GM23338 (cell line): ENCODE results near the gene HSF5. TPM values are rescaled to one million over a fixed set of nuclear protein-coding genes. Genes with fewer than 3 reads are reported as not detected.
"Not testable (repeated sequence)": the region's sequence is repeated elsewhere in the genome, so short reads cannot be mapped to it uniquely, and the experiment has no call there.

Source experiments
- ATAC-seq: fragments of 200-7000 bp; cut with Tn5 transposase; 3 replicates; pipeline ENCODE4 v1.9.1; 2020
- DNase-seq: peaks from one replicate; pipeline ENCODE4 v3.0.0-alpha.2; 2015; ENCODE audit warnings: low spot score
- H2AFZ ChIP-seq: fragments of 200-600 bp; sonication (generic); 2 replicates; pipeline ENCODE4 v1.8.0; 2016; ENCODE audit warnings: antibody characterized with exemption, mild to moderate bottlenecking, moderate library complexity
- H3F3A ChIP-seq: fragments of 200-600 bp; sonication (generic); replicated peaks from 2 replicates; pipeline ENCODE4 v1.8.0; 2017; ENCODE audit warnings: antibody characterized with exemption, mixed run types, low read depth
- H3K27ac ChIP-seq: fragments of 200-600 bp; sonication (generic); 2 replicates; pipeline ENCODE4 v1.6.1; 2016; ENCODE audit warnings: low read depth
- H3K27me3 ChIP-seq: fragments of 200-600 bp; sonication (generic); 2 replicates; pipeline ENCODE4 v1.8.0; 2016; ENCODE audit warnings: mild to moderate bottlenecking, mixed run types, moderate library complexity; ENCODE audit not compliant: insufficient read depth
- H3K36me3 ChIP-seq: fragments of 200-600 bp; sonication (generic); 2 replicates; pipeline ENCODE4 v1.8.0; 2016; ENCODE audit warnings: mild to moderate bottlenecking; ENCODE audit not compliant: insufficient read depth
- H3K4me1 ChIP-seq: fragments of 200-600 bp; sonication (generic); 2 replicates; pipeline ENCODE4 v1.8.0; 2016; ENCODE audit warnings: mild to moderate bottlenecking, moderate library complexity; ENCODE audit not compliant: insufficient read depth
- H3K4me2 ChIP-seq: fragments of 200-600 bp; sonication (generic); 2 replicates; pipeline ENCODE4 v1.7.1; 2017; ENCODE audit warnings: mixed run types
- H3K4me3 ChIP-seq: fragments of 200-600 bp; sonication (generic); 2 replicates; pipeline ENCODE4 v1.6.1; 2016; ENCODE audit warnings: mixed run types
- H3K79me2 ChIP-seq: fragments of 200-600 bp; sonication (generic); replicated peaks from 2 replicates; pipeline ENCODE4 v1.8.0; 2017; ENCODE audit warnings: mild to moderate bottlenecking; ENCODE audit not compliant: insufficient read depth
- H3K9me2 ChIP-seq: fragments of 200-600 bp; sonication (generic); 2 replicates; pipeline ENCODE4 v1.8.0; 2017; ENCODE audit not compliant: insufficient read depth
- H4K20me1 ChIP-seq: fragments of 200-600 bp; sonication (generic); replicated peaks from 2 replicates; pipeline ENCODE4 v1.8.0; 2017; ENCODE audit warnings: mild to moderate bottlenecking; ENCODE audit not compliant: insufficient read depth
- H3K27ac Mint-ChIP-seq: 2 replicates; pipeline ENCODE4 v1.8.0; 2020; ENCODE audit warnings: inconsistent platforms, mild to moderate bottlenecking, moderate library complexity, mixed read lengths
- H3K27me3 Mint-ChIP-seq: 3 replicates; pipeline ENCODE4 v1.8.0; 2022; ENCODE audit warnings: low read depth, mild to moderate bottlenecking, moderate library complexity, mixed read lengths, inconsistent platforms; ENCODE audit not compliant: insufficient read depth, poor library complexity
- H3K36me3 Mint-ChIP-seq: 3 replicates; pipeline ENCODE4 v1.8.0; 2021; ENCODE audit warnings: low read depth, mild to moderate bottlenecking, inconsistent platforms, moderate library complexity, mixed read lengths
- H3K4me1 Mint-ChIP-seq: 3 replicates; pipeline ENCODE4 v1.8.0; 2020; ENCODE audit warnings: mild to moderate bottlenecking, inconsistent platforms, mixed read lengths
- H3K4me3 Mint-ChIP-seq: 3 replicates; pipeline ENCODE4 v1.8.0; 2021; ENCODE audit warnings: moderate library complexity, mild to moderate bottlenecking, inconsistent platforms, mixed read lengths
- H3K9me3 Mint-ChIP-seq: 3 replicates; pipeline ENCODE4 v1.8.0; 2020; ENCODE audit warnings: moderate library complexity, mild to moderate bottlenecking, inconsistent platforms, mixed read lengths
- CREB1 ChIP-seq: fragments of 250-450 bp; sonication (Bioruptor Pico); IDR thresholded peaks from 2 replicates; pipeline ENCODE4 v1.5.0; 2020; ENCODE audit warnings: low read depth, mild to moderate bottlenecking, moderate library complexity
- EZH2 ChIP-seq: fragments of 200-600 bp; sonication (generic); IDR thresholded peaks from one replicate; pipeline ENCODE4 v1.8.0; 2017; ENCODE audit warnings: antibody characterized with exemption, mild to moderate bottlenecking, low read depth; ENCODE audit not compliant: unreplicated experiment
- EZH2phosphoT487 ChIP-seq: fragments of 200-600 bp; sonication (generic); IDR thresholded peaks from one replicate; pipeline ENCODE4 v1.8.1; 2018; ENCODE audit warnings: antibody characterized with exemption; ENCODE audit not compliant: unreplicated experiment
- JUNB ChIP-seq: IDR thresholded peaks from one replicate; pipeline ENCODE4 v1.6.1; 2016; ENCODE audit warnings: antibody characterized with exemption; ENCODE audit not compliant: unreplicated experiment
- NANOG ChIP-seq: IDR thresholded peaks from 2 replicates; pipeline ENCODE4 v1.6.1; 2016; ENCODE audit warnings: antibody characterized with exemption, borderline replicate concordance
- POLR2AphosphoS5 ChIP-seq: IDR thresholded peaks from 2 replicates; pipeline ENCODE4 v1.6.1; 2016; ENCODE audit warnings: antibody characterized with exemption, low read depth
- REST ChIP-seq: IDR thresholded peaks from one replicate; pipeline ENCODE4 v1.6.1; 2018; ENCODE audit warnings: antibody characterized with exemption; ENCODE audit not compliant: unreplicated experiment
- STAT1 ChIP-seq: IDR thresholded peaks from one replicate; pipeline ENCODE4 v1.6.1; 2016; ENCODE audit warnings: antibody characterized with exemption; ENCODE audit not compliant: unreplicated experiment
- ZNF114 ChIP-seq: fragments of 250-450 bp; sonication (Bioruptor Pico); IDR thresholded peaks from 2 replicates; pipeline ENCODE4 v1.5.0; 2020; ENCODE audit warnings: mild to moderate bottlenecking, moderate library complexity
- ZNF331 ChIP-seq: fragments of 250-450 bp; sonication (Bioruptor Pico); IDR thresholded peaks from 2 replicates; pipeline ENCODE4 v1.5.0; 2020; ENCODE audit warnings: low read depth, mild to moderate bottlenecking, moderate library complexity
- polyA plus RNA-seq: library from polyadenylated mRNA; unstranded; fragments of >200 nt; fragmentation: Nextera tagmentation; extraction: Ambion mirVana; gene quantifications from 2 replicates; pipeline ENCODE4 v1.2.1, GENCODE V29; 2016
- total RNA-seq: library from RNA; depleted of rRNA; stranded (reverse); fragments of >200 nt; shearing (Covaris generic); gene quantifications from 2 replicates; pipeline ENCODE4 v1.2.3, GENCODE V29; 2014
- TF ChIP-seq, protein P1 (sequence below): fragments of 250-450 bp; sonication (Bioruptor Pico); IDR thresholded peaks from 2 replicates; pipeline ENCODE4 v1.5.0; 2020; ENCODE audit warnings: mild to moderate bottlenecking, moderate library complexity
- TF ChIP-seq, protein P2 (sequence below), 2 experiments: fragments of 200-600 bp in 1 of 2; sonication (generic) in 1 of 2; conservative IDR thresholded peaks; 2 replicates each; pipeline versions ENCODE4 v1.5.1 to v1.6.1; 2016 to 2017; ENCODE audit warnings: antibody characterized with exemption in 2 of 2, low read depth in 2 of 2, mild to moderate bottlenecking in 2 of 2, moderate library complexity in 1 of 2

HSF5 gene
- total and polyA plus RNA-seq, 2 experiments from 2014 or later: 0.24 TPM; not detected in 1

DNA sequence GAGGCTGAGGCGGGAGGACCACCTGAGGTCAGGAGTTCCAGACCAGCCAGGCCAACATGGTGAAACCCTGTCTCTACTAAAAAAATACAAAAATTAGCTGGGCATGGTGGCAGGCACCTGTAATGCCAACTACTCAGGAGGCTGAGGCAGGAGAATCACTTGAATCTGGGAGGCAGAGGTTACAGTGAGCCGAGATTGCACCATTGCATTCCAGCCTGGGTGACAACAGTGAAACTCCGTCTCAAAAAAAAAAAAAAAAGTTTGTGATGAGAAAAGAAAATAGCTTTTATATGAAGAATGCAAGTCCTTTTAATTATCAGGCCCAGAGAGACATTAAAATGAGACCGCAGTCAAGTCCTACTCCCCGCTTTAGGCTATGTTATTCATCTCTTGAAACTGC lies 90.8 kb downstream of the HSF5 start:
- Histone ChIP-seq H3K27me3 (peaks cover 86% of the 10 kb centered on the region), H3K4me1 (peaks cover 23% of the 10 kb centered on the region)
- not testable (repeated sequence) for H3F3A ChIP-seq, H3K4me2 ChIP-seq, H3K27ac Mint-ChIP-seq, H3K9me3 Mint-ChIP-seq, H3K4me3 Mint-ChIP-seq, H3K4me3 ChIP-seq, DNase-seq, H3K79me2 ChIP-seq, H4K20me1 ChIP-seq, H3K36me3 ChIP-seq, H3K27ac ChIP-seq, H3K36me3 Mint-ChIP-seq, H3K9me2 ChIP-seq, H2AFZ ChIP-seq, ATAC-seq
- Mint-ChIP-seq H3K27me3 (peaks cover 69% of the 10 kb centered on the region), H3K4me1 (peaks cover 27% of the 10 kb centered on the region; the same call in 2 of the 3 replicates)

GRCh38 chr17:58396173-58396572 lies 92.0 kb downstream of the HSF5 start:
- no peak for ATAC-seq
- H3K36me3 Mint-ChIP-seq: no peaks in the 10 kb centered on the region
- H3K27ac Mint-ChIP-seq: no peak overlapping the region
- no peak for TF ChIP-seq ZNF331 (CRISPR knock-in tag)
- no peak for TF ChIP-seq NANOG
- TF ChIP-seq, protein P1, sequence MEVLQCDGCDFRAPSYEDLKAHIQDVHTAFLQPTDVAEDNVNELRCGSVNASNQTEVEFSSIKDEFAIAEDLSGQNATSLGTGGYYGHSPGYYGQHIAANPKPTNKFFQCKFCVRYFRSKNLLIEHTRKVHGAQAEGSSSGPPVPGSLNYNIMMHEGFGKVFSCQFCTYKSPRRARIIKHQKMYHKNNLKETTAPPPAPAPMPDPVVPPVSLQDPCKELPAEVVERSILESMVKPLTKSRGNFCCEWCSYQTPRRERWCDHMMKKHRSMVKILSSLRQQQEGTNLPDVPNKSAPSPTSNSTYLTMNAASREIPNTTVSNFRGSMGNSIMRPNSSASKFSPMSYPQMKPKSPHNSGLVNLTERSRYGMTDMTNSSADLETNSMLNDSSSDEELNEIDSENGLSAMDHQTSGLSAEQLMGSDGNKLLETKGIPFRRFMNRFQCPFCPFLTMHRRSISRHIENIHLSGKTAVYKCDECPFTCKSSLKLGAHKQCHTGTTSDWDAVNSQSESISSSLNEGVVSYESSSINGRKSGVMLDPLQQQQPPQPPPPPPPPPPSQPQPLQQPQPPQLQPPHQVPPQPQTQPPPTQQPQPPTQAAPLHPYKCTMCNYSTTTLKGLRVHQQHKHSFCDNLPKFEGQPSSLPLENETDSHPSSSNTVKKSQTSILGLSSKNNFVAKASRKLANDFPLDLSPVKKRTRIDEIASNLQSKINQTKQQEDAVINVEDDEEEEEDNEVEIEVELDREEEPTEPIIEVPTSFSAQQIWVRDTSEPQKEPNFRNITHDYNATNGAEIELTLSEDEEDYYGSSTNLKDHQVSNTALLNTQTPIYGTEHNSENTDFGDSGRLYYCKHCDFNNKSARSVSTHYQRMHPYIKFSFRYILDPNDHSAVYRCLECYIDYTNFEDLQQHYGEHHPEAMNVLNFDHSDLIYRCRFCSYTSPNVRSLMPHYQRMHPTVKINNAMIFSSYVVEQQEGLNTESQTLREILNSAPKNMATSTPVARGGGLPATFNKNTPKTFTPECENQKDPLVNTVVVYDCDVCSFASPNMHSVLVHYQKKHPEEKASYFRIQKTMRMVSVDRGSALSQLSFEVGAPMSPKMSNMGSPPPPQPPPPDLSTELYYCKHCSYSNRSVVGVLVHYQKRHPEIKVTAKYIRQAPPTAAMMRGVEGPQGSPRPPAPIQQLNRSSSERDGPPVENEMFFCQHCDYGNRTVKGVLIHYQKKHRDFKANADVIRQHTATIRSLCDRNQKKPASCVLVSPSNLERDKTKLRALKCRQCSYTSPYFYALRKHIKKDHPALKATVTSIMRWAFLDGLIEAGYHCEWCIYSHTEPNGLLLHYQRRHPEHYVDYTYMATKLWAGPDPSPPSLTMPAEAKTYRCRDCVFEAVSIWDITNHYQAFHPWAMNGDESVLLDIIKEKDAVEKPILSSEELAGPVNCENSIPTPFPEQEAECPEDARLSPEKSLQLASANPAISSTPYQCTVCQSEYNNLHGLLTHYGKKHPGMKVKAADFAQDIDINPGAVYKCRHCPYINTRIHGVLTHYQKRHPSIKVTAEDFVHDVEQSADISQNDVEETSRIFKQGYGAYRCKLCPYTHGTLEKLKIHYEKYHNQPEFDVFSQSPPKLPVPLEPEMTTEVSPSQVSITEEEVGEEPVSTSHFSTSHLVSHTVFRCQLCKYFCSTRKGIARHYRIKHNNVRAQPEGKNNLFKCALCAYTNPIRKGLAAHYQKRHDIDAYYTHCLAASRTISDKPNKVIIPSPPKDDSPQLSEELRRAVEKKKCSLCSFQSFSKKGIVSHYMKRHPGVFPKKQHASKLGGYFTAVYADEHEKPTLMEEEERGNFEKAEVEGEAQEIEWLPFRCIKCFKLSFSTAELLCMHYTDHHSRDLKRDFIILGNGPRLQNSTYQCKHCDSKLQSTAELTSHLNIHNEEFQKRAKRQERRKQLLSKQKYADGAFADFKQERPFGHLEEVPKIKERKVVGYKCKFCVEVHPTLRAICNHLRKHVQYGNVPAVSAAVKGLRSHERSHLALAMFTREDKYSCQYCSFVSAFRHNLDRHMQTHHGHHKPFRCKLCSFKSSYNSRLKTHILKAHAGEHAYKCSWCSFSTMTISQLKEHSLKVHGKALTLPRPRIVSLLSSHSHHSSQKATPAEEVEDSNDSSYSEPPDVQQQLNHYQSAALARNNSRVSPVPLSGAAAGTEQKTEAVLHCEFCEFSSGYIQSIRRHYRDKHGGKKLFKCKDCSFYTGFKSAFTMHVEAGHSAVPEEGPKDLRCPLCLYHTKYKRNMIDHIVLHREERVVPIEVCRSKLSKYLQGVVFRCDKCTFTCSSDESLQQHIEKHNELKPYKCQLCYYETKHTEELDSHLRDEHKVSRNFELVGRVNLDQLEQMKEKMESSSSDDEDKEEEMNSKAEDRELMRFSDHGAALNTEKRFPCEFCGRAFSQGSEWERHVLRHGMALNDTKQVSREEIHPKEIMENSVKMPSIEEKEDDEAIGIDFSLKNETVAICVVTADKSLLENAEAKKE: no peak
- TF ChIP-seq CREB1 (CRISPR knock-in tag): no peak
- no peak for TF ChIP-seq POLR2AphosphoS5
- no peak for TF ChIP-seq EZH2phosphoT487
- no peak for TF ChIP-seq ZNF114
- TF ChIP-seq STAT1: no peak
- TF ChIP-seq JUNB: no peak
- TF ChIP-seq EZH2: no peak
- TF ChIP-seq REST: no peak
- TF ChIP-seq, protein P2, sequence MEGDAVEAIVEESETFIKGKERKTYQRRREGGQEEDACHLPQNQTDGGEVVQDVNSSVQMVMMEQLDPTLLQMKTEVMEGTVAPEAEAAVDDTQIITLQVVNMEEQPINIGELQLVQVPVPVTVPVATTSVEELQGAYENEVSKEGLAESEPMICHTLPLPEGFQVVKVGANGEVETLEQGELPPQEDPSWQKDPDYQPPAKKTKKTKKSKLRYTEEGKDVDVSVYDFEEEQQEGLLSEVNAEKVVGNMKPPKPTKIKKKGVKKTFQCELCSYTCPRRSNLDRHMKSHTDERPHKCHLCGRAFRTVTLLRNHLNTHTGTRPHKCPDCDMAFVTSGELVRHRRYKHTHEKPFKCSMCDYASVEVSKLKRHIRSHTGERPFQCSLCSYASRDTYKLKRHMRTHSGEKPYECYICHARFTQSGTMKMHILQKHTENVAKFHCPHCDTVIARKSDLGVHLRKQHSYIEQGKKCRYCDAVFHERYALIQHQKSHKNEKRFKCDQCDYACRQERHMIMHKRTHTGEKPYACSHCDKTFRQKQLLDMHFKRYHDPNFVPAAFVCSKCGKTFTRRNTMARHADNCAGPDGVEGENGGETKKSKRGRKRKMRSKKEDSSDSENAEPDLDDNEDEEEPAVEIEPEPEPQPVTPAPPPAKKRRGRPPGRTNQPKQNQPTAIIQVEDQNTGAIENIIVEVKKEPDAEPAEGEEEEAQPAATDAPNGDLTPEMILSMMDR (conservative IDR thresholded peaks at IDR 0.05; ENCODE audit: low read depth in 2 of 2): no peak

More at GRCh38 chr17:58396173-58396572, 92.0 kb downstream of the HSF5 start:
- H3K27ac ChIP-seq: no peak overlapping the region
- no peak overlapping the region for H2AFZ ChIP-seq
- H4K20me1 ChIP-seq: no peaks in the 10 kb centered on the region
- DNase-seq: no peak
- H3K4me2 ChIP-seq: no peak overlapping the region
- H3F3A ChIP-seq: no peaks in the 10 kb centered on the region
- H3K9me2 ChIP-seq: no peaks in the 10 kb centered on the region
- H3K27me3 ChIP-seq: peaks cover 78% of the 10 kb centered on the region
- no peaks in the 10 kb centered on the region for H3K36me3 ChIP-seq
- H3K9me3 Mint-ChIP-seq: no peaks in the 10 kb centered on the region
- H3K4me1 ChIP-seq: peaks cover 16% of the 10 kb centered on the region
- no peaks in the 10 kb centered on the region for H3K79me2 ChIP-seq
- H3K4me3 ChIP-seq: no peak overlapping the region
- H3K27me3 Mint-ChIP-seq: peaks cover 56% of the 10 kb centered on the region
- peaks cover 23% of the 10 kb centered on the region; the same call in 2 of the 3 replicates for H3K4me1 Mint-ChIP-seq
- no peak overlapping the region for H3K4me3 Mint-ChIP-seq
